ENCODE results near the gene FAM81A.
"Not testable (repeated sequence)": the region's sequence is repeated elsewhere in the genome, so short reads cannot be mapped to it uniquely, and the experiment has no call there.

FAM81A gene

GRCh38 chr15:59437817-59438624, at the start of gene FAM81A:
Gene FAM81A (plus strand): TSS chr15:59438186. CDS start chr15:59458627, 20,441 bp downstream.
- DNase-seq = no peak

DNA sequence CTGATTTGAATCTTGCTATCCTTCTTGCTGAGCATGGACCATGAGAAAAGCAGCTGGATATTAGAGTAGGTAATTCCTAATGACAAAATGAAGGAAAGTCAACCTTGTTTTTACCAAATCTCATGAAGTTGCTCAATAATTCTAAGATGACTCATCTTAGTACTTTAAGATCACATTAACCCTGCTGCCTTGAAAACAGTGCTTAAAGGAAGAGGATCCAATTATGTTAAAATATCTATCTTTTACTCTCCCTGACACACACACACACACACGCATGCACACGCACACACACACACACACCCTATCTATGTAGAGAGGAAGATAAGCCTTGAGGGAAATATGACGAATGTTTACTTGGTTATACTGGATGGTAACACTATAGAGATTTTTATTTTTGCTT, 49.3 kb upstream of the FAM81A start:
- DNase-seq = no peak

DNA sequence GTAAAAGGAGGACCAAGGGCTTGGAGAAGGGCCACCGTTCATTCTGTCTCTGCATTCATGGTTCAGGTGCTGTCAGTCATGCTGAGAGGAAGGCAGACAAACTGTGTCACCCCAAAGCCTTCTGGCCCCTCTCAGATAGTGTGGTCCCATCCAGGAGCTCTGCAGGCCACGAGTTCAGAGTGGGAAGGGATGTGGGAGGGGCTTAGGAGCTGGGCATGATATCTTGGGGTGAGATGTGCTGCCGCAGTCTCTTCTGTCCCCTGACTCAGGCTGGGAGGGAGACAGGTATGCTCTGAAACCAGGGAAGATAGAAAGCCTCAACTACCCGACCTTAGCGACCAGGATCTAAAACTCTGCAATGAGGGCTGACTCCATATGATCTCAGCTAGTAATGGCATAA, 45.7 kb upstream of the FAM81A start:
- no peak for DNase-seq

GRCh38 chr15:59394166-59394661, 43.8 kb upstream of the FAM81A start:
- no peak for DNase-seq

DNA sequence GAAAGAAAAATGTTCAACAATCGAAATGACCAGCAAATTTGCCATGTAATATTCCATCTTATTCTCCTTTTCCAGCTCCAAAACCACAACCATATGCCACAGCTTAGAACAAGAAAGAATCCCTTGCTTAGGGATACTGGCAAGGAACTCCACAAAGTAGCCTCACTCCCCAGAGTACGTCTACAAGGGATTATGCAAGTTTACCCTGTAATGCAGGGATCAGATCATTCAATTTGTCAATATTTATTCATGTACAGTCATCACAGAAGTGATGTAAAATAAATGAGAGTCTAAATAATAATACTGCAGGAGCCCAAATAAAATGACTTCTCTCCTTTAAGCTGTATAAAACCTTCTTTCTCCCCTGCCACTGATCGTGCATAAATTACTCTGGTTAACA, 41.8 kb upstream of the FAM81A start:
- no peak for DNase-seq

GRCh38 chr15:59396679-59397078, 41.3 kb upstream of the FAM81A start:
- no peak for DNase-seq

- DNase-seq = no peak
Measured at GRCh38 chr15:59398220-59398619, 39.8 kb upstream of the FAM81A start.

- DNase-seq = no peak
Measured at GRCh38 chr15:59399465-59400102, 38.4 kb upstream of the FAM81A start.

GRCh38 chr15:59400103-59400813, 37.7 kb upstream of the FAM81A start:
- no peak for DNase-seq

DNA sequence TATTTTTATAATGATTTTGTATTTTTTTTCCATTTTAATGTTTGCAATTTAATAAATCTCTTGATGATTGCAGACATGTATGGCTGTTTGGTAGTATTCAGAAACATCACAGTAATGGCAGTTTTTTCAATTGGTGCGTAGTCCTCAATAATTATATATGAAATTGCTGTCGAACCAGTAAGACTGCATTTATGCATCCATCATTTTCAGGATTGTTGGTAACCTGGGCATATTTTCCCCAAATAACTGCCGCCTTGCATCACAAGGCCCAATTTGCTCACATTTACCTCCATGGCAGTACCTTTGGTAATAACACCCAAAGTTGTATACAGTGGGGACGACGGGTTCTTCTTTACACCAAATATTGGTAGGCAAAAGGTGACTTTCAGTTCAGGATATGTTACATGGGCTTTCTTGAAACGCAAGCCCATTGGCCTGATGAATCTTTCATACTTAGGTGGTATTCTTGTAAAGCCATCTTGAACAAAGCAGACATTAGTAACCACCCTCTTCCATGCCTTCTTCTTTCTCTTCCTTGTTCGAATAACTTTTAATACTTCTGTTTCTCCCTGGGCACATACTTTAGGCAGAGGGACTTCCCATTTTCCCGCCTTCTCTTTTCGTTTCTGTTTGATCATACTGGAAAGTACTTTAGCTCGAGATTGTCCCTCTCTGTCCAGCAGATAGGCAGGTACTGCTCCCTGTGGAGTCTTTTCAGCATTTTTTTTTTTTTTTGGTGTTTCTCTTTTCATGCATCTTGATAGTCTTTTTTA, 36.7 kb upstream of the FAM81A start:
- not testable (repeated sequence) for DNase-seq

DNA sequence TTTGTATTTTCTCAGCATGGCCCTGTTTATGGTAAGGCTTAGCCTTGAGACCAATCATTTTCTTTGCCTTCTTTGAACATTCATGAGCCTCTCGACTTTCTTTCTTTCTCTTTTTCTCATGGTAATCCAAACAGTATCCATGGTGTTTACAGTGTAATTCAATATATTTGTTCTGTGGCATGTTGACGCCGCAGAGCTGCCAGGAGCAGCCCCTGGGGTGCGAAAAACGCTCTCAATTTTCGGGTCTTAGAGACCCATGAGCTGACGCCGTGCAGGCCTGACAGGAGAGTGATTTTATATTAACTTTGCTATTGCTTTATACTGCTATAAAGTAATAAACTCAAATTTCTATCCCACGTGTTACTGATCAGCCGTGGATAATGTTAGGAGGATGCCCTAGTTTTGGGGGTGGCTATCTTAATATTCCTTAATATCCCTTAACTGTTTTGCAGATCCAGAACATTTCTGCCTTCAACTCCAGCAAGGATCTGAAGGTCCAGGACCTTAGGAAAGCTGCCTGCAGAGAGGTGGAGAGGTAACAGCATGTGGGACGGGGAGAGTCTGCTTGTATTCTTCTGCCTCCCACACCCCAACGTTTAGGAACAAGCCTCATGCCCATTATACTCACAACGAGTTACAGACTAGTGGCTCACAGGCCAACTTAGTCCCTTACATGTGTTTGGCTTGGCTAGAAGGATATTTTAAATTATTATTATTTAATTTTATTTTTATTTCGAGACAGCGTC, 36.0 kb upstream of the FAM81A start:
- no peak for DNase-seq

DNA sequence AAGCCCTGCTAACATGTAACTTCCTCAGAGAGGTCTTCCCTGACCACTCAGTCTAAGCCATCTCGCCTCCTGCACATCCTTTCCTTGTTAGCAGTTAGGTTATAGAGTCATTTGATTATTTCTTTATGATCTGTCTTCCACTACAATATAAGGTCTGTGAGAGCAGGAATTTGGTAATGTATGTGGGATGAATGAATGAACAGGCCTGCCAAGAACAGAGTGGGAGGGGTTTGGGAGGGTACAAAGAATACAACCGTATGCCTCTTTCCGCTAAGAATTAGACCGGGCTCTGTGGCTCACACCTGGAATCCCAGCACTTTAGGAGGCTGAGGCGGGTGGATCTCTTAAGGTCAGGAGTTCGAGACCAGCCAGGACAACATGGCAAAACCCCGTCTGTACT, 32.9 kb upstream of the FAM81A start:
- DNase-seq = no peak

DNA sequence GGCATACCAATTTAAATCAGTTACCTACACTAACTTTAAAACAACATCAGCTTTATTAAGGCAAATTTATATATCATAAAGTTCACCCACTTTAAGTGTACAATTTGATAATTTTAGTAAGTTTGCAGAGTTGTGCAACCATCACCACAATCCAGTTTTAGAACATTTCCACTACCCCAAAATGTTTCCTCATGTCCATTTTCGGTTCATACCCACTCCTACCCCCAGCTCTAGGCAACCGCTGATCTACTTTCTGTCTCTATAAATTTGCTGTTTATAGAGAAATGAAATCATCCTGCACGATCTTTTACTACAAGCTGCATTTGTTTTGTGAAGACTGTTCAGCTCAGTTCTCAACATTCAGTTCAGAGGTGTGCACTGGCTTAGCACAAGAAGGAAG, 31.5 kb upstream of the FAM81A start:
- no peak for DNase-seq

- no peak for DNase-seq
Measured at GRCh38 chr15:59407946-59408345, 30.0 kb upstream of the FAM81A start.

GRCh38 chr15:59410391-59410896, 27.5 kb upstream of the FAM81A start:
- no peak for DNase-seq

DNA sequence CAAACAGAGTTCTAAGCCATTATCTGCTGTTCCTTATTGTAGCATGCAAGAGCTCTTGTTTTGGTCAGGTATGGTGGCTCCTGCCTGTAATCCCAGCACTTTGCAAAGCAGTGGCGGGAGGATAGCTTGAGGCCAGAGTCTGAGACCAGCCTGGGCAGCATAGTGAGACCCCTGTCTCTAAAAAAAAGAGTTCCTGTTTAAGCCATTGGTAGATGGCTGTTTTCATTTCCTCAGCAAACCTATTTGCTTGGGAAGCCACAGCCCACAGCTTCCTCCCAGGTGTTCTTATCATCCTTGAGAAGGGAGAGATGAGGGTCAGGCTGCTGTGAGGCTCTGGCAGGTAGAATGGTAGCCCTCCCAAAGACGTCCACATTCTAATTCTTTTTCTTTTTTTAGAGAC, 24.4 kb upstream of the FAM81A start:
- DNase-seq = no peak

DNA sequence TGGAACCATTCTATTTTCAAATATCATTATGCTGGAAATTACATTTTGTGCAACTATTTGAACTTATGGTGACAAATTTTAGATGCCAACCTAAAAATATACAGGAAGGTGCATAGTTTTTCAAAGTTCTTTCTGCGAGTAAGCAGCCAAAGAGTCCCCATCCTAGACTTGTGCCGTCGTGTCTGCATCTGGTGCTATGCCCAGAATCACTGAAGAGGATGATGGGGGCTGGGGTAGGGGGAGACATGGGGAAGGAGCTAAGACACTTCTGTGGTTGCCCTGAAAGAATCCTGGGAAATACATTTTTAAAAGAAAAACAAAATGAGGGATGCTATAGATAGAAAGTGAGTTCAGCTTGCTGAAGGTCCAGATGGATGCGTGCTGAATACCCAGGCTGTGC, 21.2 kb upstream of the FAM81A start:
- DNase-seq = no peak

- no peak for DNase-seq
Measured at GRCh38 chr15:59419170-59419569, 18.8 kb upstream of the FAM81A start.

DNA sequence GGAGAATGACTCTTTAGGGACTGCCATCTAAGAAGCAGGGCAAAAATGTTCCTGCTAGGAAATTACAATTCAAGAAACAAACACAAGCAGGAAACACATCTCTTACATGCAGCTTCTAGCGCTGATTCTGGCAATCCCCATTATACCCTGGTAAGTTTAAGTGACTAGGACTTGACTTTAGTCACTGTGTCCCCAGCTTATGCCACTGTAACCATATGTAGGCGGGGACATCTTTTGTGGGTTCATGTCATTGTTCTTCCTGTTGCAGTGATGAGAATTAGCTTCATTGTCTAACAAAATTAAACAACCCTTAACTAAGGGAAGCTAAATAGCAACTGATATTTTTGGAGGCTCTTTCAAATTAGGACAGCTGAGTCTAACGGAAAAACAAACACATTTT, 17.9 kb upstream of the FAM81A start:
- DNase-seq = no peak

DNA sequence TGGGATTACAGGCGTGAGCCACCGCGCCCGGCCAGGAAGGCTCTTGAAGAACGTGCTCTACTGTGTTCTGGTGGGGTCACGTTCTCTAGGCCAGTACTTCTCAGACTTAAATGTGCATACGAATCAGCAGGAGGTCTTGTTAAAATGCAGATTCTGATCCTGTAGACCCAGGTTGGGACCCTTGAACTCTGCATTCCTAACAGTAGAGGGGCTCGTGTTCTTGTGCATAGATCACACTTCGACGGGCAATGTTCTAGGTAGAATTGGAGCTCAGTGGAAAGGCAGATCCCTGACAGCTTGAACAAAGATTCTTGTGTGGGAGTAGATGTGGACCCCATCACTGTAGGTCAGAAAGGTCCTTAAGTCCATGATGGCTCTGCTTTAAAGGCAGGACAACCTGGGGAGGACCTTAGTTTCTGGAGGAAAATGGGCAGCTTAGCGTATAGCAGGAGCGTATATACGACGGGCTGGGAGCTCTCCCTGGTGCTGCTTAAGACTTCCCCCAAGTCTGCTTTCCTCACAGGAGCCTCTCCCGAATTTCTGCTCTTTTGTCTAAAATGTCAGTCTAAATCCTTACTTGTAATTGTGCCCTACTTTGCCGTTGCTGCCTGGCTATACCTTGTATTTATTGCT, 16.9 kb upstream of the FAM81A start:
- no peak for DNase-seq

DNA sequence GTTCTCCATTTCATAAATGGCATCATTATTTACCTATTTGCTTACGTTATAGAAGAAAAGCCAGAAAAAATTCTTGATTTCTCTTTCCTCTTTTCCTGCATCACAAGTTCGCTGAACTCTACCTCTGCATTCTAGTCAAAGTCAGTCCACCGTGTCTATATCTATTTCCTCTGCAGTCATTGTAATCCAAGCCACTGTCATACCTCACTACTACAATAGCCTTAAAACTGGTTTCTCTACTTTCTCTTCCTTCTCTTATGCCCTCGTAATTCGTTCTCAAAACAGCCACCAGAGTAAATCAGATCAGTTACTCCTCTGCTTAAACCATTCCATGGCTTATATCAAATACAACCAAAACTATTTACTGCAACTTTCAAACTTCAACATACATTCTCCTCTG, 13.4 kb upstream of the FAM81A start:
- no peak for DNase-seq

Data from cortex of kidney (tissue), 1 donor.